HepG2 (cell line): ENCODE data around the gene PRKAG3. TPM values are rescaled to one million over a fixed set of nuclear protein-coding genes. Genes with fewer than 3 reads are reported as not detected.
A peak's percentile ranks its signal among the peaks of the same experiment; 100 is the strongest.

Experiments
- ARHGAP35 ChIP-seq: sonication (generic); formaldehyde crosslinking; IDR thresholded peaks from 2 replicates; pipeline ENCODE4 v1.9.0; 2022; ENCODE audit warnings: mild to moderate bottlenecking, inconsistent platforms, moderate library complexity, missing genetic modification reagents, borderline replicate concordance
- BHLHE40 ChIP-seq: IDR thresholded peaks from 2 replicates; pipeline ENCODE4 v1.6.1; 2011; ENCODE audit warnings: low read length, improper control_type of control experiment
- CEBPZ ChIP-seq: IDR thresholded peaks from 2 replicates; pipeline ENCODE4 v1.6.1; 2012; ENCODE audit warnings: low read length, improper control_type of control experiment
- E2F5 ChIP-seq: sonication (generic); formaldehyde crosslinking; conservative IDR thresholded peaks from 2 replicates; pipeline ENCODE4 v1.4.0; 2020; ENCODE audit warnings: missing genetic modification reagents
- ELF1 ChIP-seq: sonication (generic); formaldehyde crosslinking; IDR thresholded peaks from 2 replicates; pipeline ENCODE4 v1.4.0; 2020; ENCODE audit warnings: missing genetic modification reagents
- FOXM1 ChIP-seq: sonication (generic); formaldehyde crosslinking; IDR thresholded peaks from 2 replicates; pipeline ENCODE4 v1.5.0; 2020; ENCODE audit warnings: missing genetic modification reagents
- HES4 ChIP-seq: sonication (generic); formaldehyde crosslinking; IDR thresholded peaks from 2 replicates; pipeline ENCODE4 v1.9.0; 2021; ENCODE audit warnings: mild to moderate bottlenecking, missing genetic modification reagents, borderline replicate concordance
- HNRNPLL ChIP-seq: fragments of 200-400 bp; formaldehyde crosslinking; IDR thresholded peaks from 2 replicates; pipeline ENCODE4 v1.6.1; 2017; ENCODE audit warnings: mild to moderate bottlenecking, low read depth, low read length; ENCODE audit not compliant: poor library complexity, severe bottlenecking
- IKZF5 ChIP-seq: IDR thresholded peaks from 2 replicates; pipeline ENCODE4 v1.6.1; 2018; ENCODE audit warnings: missing genetic modification reagents, mild to moderate bottlenecking, missing compliant biosample characterization
- SSRP1 ChIP-seq: IDR thresholded peaks from 2 replicates; pipeline ENCODE4 v1.6.1; 2016; ENCODE audit warnings: control low read depth
- ZBTB26 ChIP-seq: IDR thresholded peaks from 2 replicates; pipeline ENCODE4 v1.6.1; 2016; ENCODE audit warnings: missing compliant biosample characterization, missing genetic modification reagents, borderline replicate concordance
- ZFP1 ChIP-seq: IDR thresholded peaks from 2 replicates; pipeline ENCODE4 v1.6.1; 2016
- ZNF207 ChIP-seq: fragments of 450-650 bp; IDR thresholded peaks from 2 replicates; pipeline ENCODE4 v1.6.1; 2016; ENCODE audit warnings: antibody characterized with exemption, borderline replicate concordance
- ZSCAN12 ChIP-seq: sonication (generic); formaldehyde crosslinking; IDR thresholded peaks from 2 replicates; pipeline ENCODE4 v1.9.0; 2021; ENCODE audit warnings: mild to moderate bottlenecking, missing genetic modification reagents
- polyA plus RNA-seq, 8 experiments: library from polyadenylated mRNA; depleted of rRNA in 3 of 8; stranded (reverse) in 7 of 8; unstranded in 1 of 8; fragments of >200 nt; fragmentation: Illumina TruSeq in 4 of 8; extraction: Trizol in 4 of 8; gene quantifications; 2 replicates each; pipeline versions ENCODE4 v1.2.1 to v1.2.3, GENCODE V29; 2011 to 2016; ENCODE audit warnings: low read depth in 4 of 8, missing spikeins in 1 of 8, mixed read lengths in 1 of 8; ENCODE audit not compliant: insufficient read depth in 1 of 8
- total RNA-seq, 5 experiments: library from RNA; depleted of rRNA; stranded (reverse); fragments of >200 nt; fragmentation: Illumina TruSeq; extraction: Trizol; gene quantifications; 2 replicates each; pipeline ENCODE4 v1.2.3, GENCODE V29; 2016; ENCODE audit warnings: low read depth in 1 of 5
- TF ChIP-seq, protein P1 (sequence below): IDR thresholded peaks from 2 replicates; pipeline ENCODE4 v1.6.1; 2016; ENCODE audit warnings: missing compliant biosample characterization, missing genetic modification reagents, borderline replicate concordance
- TF ChIP-seq, protein P2 (sequence below): sonication (generic); formaldehyde crosslinking; IDR thresholded peaks from 2 replicates; pipeline ENCODE4 v1.9.0; 2022; ENCODE audit warnings: low read depth, missing genetic modification reagents

PRKAG3 gene
- total and polyA plus RNA-seq, 2 of the 13 experiments (the other 11 are each of a cell fraction or from before 2014, with no cell fraction given) = not detected

DNA sequence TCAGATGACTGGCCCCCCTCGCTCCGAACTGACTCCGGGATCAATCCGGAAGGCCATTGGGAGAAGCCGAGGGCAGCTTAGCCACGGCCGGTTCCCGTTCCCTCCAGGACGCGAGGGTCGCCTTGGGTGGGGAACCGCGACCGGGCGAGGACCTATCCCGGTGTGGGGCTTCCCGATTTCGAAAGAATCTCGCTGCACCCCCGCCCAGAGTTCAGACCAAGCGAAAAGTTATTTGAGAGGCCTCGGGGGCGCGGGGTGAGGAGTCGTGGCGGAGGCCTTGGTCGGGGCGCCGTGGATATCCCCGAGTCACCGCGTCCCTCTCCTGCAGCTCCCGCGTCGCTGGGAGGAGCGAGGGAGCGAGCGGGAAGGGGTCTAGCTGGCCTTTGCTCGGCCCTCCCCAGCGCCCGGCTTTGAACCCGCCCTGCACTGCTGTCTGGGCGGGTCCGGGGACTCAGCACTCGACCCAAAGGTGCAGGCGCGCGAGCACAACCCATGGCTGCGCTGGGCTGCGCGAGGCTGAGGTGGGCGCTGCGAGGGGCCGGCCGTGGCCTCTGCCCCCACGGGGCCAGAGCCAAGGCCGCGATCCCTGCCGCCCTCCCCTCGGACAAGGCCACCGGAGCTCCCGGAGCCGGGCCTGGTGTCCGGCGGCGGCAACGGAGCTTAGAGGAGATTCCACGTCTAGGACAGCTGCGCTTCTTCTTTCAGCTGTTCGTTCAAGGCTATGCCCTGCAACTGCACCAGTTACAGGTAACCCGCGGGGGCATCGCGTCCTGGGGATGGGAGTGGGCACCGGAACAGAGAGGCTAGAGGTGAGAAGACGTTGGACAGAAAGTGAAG, 49.7 kb downstream of the PRKAG3 start, which contains the start of gene CYP27A1 (continued):
- TF ChIP-seq FOXM1 (CRISPR knock-in tag) = no peak
- no peak for TF ChIP-seq ZNF207
- 0 out of 2 replicates have a peak, but pooled peaks have one; percentile 16 for TF ChIP-seq ELF1 (CRISPR knock-in tag)
- TF ChIP-seq, protein P1, sequence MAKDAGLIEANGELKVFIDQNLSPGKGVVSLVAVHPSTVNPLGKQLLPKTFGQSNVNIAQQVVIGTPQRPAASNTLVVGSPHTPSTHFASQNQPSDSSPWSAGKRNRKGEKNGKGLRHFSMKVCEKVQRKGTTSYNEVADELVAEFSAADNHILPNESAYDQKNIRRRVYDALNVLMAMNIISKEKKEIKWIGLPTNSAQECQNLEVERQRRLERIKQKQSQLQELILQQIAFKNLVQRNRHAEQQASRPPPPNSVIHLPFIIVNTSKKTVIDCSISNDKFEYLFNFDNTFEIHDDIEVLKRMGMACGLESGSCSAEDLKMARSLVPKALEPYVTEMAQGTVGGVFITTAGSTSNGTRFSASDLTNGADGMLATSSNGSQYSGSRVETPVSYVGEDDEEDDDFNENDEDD (CRISPR knock-in tag) = peak; percentile 88; the same call in 1 of the 2 replicates
- TF ChIP-seq HNRNPLL = peak; percentile 75
- peak; percentile 42; the same call in 1 of the 2 replicates for TF ChIP-seq ZFP1 (CRISPR knock-in tag)
- TF ChIP-seq ZSCAN12 (CRISPR knock-in tag) = peak; percentile 67; the same call in 1 of the 2 replicates
- peak; percentile 83; the same call in 1 of the 2 replicates for TF ChIP-seq HES4 (CRISPR knock-in tag)
- TF ChIP-seq CEBPZ = no peak
- peak; percentile 31; the same call in 1 of the 2 replicates for TF ChIP-seq IKZF5 (CRISPR knock-in tag)
- TF ChIP-seq ARHGAP35 (CRISPR knock-in tag) = peak; percentile 47; the same call in 1 of the 2 replicates
- 0 out of 2 replicates have a peak, but pooled peaks have one; percentile 24 for TF ChIP-seq ZBTB26 (CRISPR knock-in tag)
- TF ChIP-seq SSRP1 (CRISPR knock-in tag) = peak; percentile 45; the same call in 1 of the 2 replicates
- TF ChIP-seq E2F5 (CRISPR knock-in tag) = peak; percentile 68
- TF ChIP-seq, protein P2, sequence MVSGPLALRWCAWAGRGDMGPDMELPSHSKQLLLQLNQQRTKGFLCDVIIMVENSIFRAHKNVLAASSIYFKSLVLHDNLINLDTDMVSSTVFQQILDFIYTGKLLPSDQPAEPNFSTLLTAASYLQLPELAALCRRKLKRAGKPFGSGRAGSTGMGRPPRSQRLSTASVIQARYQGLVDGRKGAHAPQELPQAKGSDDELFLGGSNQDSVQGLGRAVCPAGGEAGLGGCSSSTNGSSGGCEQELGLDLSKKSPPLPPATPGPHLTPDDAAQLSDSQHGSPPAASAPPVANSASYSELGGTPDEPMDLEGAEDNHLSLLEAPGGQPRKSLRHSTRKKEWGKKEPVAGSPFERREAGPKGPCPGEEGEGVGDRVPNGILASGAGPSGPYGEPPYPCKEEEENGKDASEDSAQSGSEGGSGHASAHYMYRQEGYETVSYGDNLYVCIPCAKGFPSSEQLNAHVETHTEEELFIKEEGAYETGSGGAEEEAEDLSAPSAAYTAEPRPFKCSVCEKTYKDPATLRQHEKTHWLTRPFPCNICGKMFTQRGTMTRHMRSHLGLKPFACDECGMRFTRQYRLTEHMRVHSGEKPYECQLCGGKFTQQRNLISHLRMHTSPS (CRISPR knock-in tag) = peak; percentile 58; the same call in 1 of the 2 replicates
- TF ChIP-seq BHLHE40 = peak; percentile 28; the same call in 1 of the 2 replicates
